ENCODE measurements around the gene NAT16. TPM values are rescaled to one million over a fixed set of nuclear protein-coding genes. Genes with fewer than 3 reads are reported as not detected.
A peak's percentile ranks its signal among the peaks of the same experiment; 100 is the strongest.

NAT16 gene
- total and polyA plus RNA-seq, 9 of the 15 experiments (the other 6 are each of a cell fraction or from before 2014, with no cell fraction given), result 0.04 TPM; not detected in 8

DNA sequence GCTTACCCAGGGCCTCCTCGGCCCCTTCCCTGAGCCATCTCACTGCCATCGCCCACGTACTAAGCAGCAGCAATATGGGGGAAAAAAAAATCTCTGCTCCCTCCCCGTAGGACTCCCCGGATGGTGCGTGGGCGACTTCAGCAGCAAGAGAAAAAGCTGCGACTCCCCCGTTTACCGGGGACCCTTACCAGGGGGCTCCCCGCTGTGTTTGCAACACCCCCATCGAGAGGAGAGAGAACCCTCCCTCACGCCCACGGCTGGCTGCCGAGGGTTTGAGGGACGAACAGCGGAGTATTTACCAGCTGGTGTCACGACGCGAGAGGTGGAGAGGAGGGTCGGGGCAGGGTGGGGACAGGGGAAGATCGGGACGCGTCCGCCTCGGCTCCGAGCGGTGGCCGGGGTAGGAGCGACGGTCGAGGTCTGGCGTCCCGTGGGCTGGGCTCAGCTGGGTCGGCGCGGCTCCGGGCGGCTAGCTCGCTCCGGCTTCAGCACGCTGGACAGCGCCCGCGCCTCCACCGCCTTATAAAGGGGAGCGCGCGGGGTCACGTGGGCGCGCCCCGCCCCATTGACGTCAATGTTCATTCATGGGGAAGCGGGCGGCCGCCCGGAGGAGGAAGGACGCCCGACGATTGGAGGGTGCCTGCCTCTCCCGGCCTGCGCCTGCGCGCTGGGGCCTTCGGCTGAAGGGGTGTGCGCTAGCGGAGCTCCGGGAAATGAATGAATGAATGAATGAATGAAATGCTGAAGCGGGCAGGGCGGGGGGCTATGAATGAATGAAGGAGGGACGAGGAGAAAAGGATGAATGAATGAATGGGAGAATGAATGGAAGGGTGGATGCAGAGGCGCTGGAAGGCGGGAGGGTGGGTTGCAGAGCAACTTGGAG, 14.8 kb downstream of the NAT16 start, which contains the start of gene VGF (continued):
- no peak for TF ChIP-seq SAFB2 (IDR thresholded peaks at IDR 0.05; ENCODE audit: borderline replicate concordance, low read depth, low read length, severe bottlenecking)
- TF ChIP-seq ZNF311 (CRISPR knock-in tag; IDR thresholded peaks at IDR 0.05), result no peak
- TF ChIP-seq, protein P1, sequence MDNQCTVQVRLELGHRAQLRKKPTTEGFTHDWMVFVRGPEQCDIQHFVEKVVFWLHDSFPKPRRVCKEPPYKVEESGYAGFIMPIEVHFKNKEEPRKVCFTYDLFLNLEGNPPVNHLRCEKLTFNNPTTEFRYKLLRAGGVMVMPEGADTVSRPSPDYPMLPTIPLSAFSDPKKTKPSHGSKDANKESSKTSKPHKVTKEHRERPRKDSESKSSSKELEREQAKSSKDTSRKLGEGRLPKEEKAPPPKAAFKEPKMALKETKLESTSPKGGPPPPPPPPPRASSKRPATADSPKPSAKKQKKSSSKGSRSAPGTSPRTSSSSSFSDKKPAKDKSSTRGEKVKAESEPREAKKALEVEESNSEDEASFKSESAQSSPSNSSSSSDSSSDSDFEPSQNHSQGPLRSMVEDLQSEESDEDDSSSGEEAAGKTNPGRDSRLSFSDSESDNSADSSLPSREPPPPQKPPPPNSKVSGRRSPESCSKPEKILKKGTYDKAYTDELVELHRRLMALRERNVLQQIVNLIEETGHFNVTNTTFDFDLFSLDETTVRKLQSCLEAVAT (IDR thresholded peaks at IDR 0.05), result no peak
- TF ChIP-seq ZNF263 (CRISPR knock-in tag; IDR thresholded peaks at IDR 0.05; ENCODE audit: borderline replicate concordance), result peak; percentile 88; the same call in 1 of the 2 replicates
- TF ChIP-seq BCL6 (CRISPR knock-in tag; IDR thresholded peaks at IDR 0.05), result no peak
- TF ChIP-seq STAT6 (CRISPR knock-in tag; IDR thresholded peaks at IDR 0.05), result no peak
- no peak for TF ChIP-seq ZBTB8A (IDR thresholded peaks at IDR 0.05; ENCODE audit: partially characterized antibody)
- TF ChIP-seq EGR1 (conservative IDR thresholded peaks at IDR 0.05), result peak; percentile 80
- TF ChIP-seq LARP7 (IDR thresholded peaks at IDR 0.05), result no peak
- no peak for TF ChIP-seq TAF1 (IDR thresholded peaks at IDR 0.05; ENCODE audit: control insufficient read depth, extremely low read depth, insufficient read depth, low read length, severe bottlenecking)
- no peak for TF ChIP-seq CBX5 (IDR thresholded peaks at IDR 0.05; ENCODE audit: borderline replicate concordance, low read depth)
- no peak for TF ChIP-seq ZSCAN32 (CRISPR knock-in tag; IDR thresholded peaks at IDR 0.05)
- no peak for TF ChIP-seq POLR2AphosphoS2 (IDR thresholded peaks at IDR 0.05; ENCODE audit: low read length)
- no peak; the same call in none of the 2 replicates for TF ChIP-seq KDM2B (CRISPR knock-in tag; IDR thresholded peaks at IDR 0.05)
- TF ChIP-seq MCM2 (IDR thresholded peaks at IDR 0.05; ENCODE audit: low read depth), result no peak
- peak; percentile 97 for TF ChIP-seq MIER1 (IDR thresholded peaks at IDR 0.05; ENCODE audit: low read depth)
- TF ChIP-seq, protein P2, sequence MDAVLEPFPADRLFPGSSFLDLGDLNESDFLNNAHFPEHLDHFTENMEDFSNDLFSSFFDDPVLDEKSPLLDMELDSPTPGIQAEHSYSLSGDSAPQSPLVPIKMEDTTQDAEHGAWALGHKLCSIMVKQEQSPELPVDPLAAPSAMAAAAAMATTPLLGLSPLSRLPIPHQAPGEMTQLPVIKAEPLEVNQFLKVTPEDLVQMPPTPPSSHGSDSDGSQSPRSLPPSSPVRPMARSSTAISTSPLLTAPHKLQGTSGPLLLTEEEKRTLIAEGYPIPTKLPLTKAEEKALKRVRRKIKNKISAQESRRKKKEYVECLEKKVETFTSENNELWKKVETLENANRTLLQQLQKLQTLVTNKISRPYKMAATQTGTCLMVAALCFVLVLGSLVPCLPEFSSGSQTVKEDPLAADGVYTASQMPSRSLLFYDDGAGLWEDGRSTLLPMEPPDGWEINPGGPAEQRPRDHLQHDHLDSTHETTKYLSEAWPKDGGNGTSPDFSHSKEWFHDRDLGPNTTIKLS (IDR thresholded peaks at IDR 0.05; ENCODE audit: borderline replicate concordance, low read depth), result no peak
- TF ChIP-seq, protein P3, sequence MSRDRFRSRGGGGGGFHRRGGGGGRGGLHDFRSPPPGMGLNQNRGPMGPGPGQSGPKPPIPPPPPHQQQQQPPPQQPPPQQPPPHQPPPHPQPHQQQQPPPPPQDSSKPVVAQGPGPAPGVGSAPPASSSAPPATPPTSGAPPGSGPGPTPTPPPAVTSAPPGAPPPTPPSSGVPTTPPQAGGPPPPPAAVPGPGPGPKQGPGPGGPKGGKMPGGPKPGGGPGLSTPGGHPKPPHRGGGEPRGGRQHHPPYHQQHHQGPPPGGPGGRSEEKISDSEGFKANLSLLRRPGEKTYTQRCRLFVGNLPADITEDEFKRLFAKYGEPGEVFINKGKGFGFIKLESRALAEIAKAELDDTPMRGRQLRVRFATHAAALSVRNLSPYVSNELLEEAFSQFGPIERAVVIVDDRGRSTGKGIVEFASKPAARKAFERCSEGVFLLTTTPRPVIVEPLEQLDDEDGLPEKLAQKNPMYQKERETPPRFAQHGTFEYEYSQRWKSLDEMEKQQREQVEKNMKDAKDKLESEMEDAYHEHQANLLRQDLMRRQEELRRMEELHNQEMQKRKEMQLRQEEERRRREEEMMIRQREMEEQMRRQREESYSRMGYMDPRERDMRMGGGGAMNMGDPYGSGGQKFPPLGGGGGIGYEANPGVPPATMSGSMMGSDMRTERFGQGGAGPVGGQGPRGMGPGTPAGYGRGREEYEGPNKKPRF (IDR thresholded peaks at IDR 0.05; ENCODE audit: low read depth, low read length), result no peak
- peak; percentile 19; the same call in 1 of the 2 replicates for TF ChIP-seq CEBPG (CRISPR knock-in tag; IDR thresholded peaks at IDR 0.05)
- TF ChIP-seq CEBPG (tag; conservative IDR thresholded peaks at IDR 0.05 in 1 of 2, IDR thresholded peaks at IDR 0.05 in 1 of 2), result no peak
- TF ChIP-seq ERF (CRISPR knock-in tag; IDR thresholded peaks at IDR 0.05), result no peak
